Spinal cord (tissue), 10 donors: ENCODE data around the gene MBOAT1. TPM values are rescaled to one million over a fixed set of nuclear protein-coding genes. Genes with fewer than 3 reads are reported as not detected.
"Not testable (repeated sequence)": the region's sequence is repeated elsewhere in the genome, so short reads cannot be mapped to it uniquely, and the experiment has no call there.

Experiments
- DNase-seq, 6 donors: peaks; one replicate each; pipeline versions ENCODE4 v3.0.0 to v3.0.0-alpha.2; 2013 to 2015; ENCODE audit warnings: low spot score in 6 of 6, low read depth in 4 of 6
- H3K27ac ChIP-seq: one replicate; pipeline ENCODE4 v1.5.1; 2013; ENCODE audit warnings: low read depth, low read length, control low read depth
- H3K27me3 ChIP-seq: one replicate; pipeline ENCODE4 v1.6.1; 2013; ENCODE audit warnings: low read length; ENCODE audit not compliant: control insufficient read depth, insufficient read depth
- H3K36me3 ChIP-seq: one replicate; pipeline ENCODE4 v1.6.1; 2013; ENCODE audit warnings: low read length; ENCODE audit not compliant: control insufficient read depth, insufficient read depth
- H3K4me1 ChIP-seq: one replicate; pipeline ENCODE4 v1.6.1; 2013; ENCODE audit warnings: low read length; ENCODE audit not compliant: control insufficient read depth, insufficient read depth
- H3K4me3 ChIP-seq: one replicate; pipeline ENCODE4 v1.5.1; 2013; ENCODE audit warnings: low read depth, low read length, control low read depth
- H3K9me3 ChIP-seq: one replicate; pipeline ENCODE4 v1.6.1; 2013; ENCODE audit warnings: low read length; ENCODE audit not compliant: control insufficient read depth, insufficient read depth
- WGBS: methylation state at CpG from one replicate; pipeline ENCODE4 v1.1.5; 2013; ENCODE audit warnings: missing lambda C conversion rate; ENCODE audit not compliant: insufficient coverage; 5-methylcytosine and 5-hydroxymethylcytosine counted together
- polyA plus RNA-seq, 2 donors: library from polyadenylated mRNA; unstranded; fragments of 120-200 nt; gene quantifications; one replicate each; pipeline ENCODE4 v1.2.1, GENCODE V29; 2013; ENCODE audit not compliant: insufficient read length in 2 of 2
- total RNA-seq, 2 donors: library from RNA; depleted of rRNA in 1 of 2; stranded (reverse); fragments of 120-200 nt in 1 of 2; fragments of >200 nt in 1 of 2; gene quantifications; one replicate each; pipeline versions ENCODE4 v1.2.3 to v1.2.4, GENCODE V29; 2013 to 2014
- donor health status: healthy.

Gene MBOAT1
- total and polyA plus RNA-seq, 4 donors, result 2.5 to 18.5 (median 9.7) TPM

DNA sequence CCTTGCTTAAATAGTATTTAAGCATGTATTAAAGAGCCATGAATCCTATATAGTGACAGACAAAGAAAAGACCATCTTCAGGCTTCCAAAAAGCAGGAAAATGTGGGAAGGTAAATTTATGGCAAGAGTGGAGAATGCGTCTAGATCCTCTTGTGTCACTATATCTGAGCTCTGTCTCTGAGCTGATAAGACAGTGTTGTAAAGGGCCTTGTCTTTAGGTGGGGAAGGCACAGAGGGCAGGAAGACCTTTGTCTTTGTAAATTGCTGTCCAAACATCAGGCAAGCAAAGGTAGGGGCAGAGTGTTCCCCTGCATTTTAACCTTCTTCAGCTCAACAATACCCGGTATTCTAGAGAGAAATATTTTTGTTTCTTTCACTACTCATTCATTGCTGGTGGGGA is 33.9 kb upstream of the MBOAT1 start:
- no peak overlapping the region for H3K4me3 ChIP-seq
- H3K4me1 ChIP-seq, result no peaks in the 10 kb centered on the region
- no peak overlapping the region for H3K27ac ChIP-seq
- 70% methylated on average over 1 of the region's 2 CpGs for WGBS
- DNase-seq, result no peak
- no peaks in the 10 kb centered on the region for H3K36me3 ChIP-seq
- H3K27me3 ChIP-seq, result no peaks in the 10 kb centered on the region
- peaks cover 2% of the 10 kb centered on the region for H3K9me3 ChIP-seq

DNA sequence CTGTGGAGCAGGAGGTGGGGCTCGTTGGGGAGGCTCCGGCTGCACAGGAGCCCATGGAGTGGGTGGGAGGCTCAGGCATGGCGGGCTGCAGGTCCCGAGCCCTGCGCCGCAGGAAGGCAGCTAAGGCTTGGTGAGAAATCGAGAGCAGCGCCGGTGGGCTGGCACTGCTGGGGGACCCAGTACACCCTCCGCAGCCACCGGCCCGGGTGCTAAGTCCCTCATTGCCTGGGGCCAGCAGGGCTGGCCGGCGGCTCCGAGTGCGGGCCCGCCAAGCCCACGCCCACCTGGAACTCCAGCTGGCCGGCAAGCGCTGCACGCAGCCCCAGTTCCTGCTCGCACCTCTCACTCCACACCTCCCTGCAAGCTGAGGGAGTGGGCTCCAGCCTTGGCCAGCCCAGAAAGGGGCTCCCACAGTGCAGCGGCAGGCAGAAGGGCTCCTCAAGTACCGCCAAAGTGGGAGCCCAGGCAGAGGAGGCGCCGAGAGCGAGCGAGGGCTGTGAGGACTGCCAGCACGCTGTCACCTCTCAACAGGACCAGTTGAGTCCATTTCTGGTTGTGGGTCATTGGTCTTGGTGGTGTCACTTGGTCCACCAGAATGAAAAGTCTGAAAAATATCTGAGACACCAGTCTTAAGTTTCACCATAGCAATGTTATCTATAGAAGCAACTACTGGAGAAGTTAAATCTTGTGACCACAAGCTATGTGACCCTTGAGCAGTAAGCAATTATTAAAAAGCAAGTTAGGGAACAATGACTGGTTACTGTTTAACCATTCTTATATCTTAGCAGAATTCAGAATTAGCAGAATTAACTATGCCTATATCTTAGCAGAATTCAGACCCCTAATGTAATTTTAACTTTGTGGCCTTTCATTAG is 32.8 kb upstream of the MBOAT1 start:
- H3K9me3 ChIP-seq, H3K36me3 ChIP-seq, DNase-seq, H3K27me3 ChIP-seq, H3K27ac ChIP-seq, H3K4me1 ChIP-seq, H3K4me3 ChIP-seq: not testable (repeated sequence)
- WGBS, result 94% methylated on average over 28 of the region's 29 CpGs

GRCh38 chr6:20243288-20243687 is 31.0 kb upstream of the MBOAT1 start:
- Histone ChIP-seq H3K4me1 (no peaks in the 10 kb centered on the region), H3K9me3 (peaks cover 2% of the 10 kb centered on the region), H3K27me3 (no peaks in the 10 kb centered on the region), H3K27ac (no peak overlapping the region), H3K36me3 (no peaks in the 10 kb centered on the region), H3K4me3 (no peak overlapping the region)
- whole genome bisulfite sequencing, result no CpG with 5 or more reads among the region's 1 CpG
- DNase-seq, result no peak

DNA sequence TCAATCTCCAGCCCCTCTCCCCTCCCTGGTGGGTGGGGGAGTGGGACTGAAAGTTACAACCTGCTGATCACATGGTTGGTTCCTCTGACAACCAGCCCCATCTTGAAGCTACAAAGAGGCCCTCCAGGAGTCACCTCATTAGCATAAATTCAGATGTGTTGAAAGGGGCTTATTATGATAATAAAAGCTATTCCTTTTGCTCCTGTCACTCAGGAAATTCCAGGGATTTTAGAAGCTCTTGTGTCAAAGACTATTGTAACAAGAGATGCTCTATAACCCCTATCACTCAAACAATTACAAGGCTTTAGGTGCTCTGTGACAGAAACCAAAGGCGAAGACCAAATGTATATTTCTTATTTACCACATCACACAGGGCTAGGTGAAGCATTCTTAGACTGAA is 30.1 kb upstream of the MBOAT1 start:
- Histone ChIP-seq H3K4me1 (no peaks in the 10 kb centered on the region), H3K27me3 (no peaks in the 10 kb centered on the region), H3K36me3 (no peaks in the 10 kb centered on the region), H3K27ac (no peak overlapping the region), H3K9me3 (peaks cover 2% of the 10 kb centered on the region), H3K4me3 (no peak overlapping the region)
- WGBS, result no CpG with 5 or more reads among the region's 1 CpG
- DNase-seq, result no peak

DNA sequence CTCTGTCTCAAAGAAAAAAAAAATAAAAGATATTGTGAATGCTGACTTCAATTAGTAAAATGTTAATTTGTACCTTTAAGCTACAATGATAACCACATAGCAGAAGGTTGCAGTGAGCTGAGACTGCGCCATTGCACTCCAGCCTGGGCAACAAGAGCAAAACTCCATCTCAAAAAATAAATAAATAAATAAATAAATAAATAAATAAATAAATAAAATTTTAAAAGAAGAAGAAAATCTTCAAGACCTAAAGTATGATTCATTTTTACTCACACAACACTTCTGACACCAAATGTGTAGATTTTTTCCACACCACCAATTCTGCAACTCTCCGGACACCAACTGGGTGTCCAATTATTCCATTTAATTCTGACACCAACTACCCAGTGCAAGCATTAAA is 28.8 kb upstream of the MBOAT1 start:
- no peaks in the 10 kb centered on the region for H3K36me3 ChIP-seq
- H3K4me1 ChIP-seq, result no peaks in the 10 kb centered on the region
- no peak for DNase-seq
- H3K27ac ChIP-seq, result no peak overlapping the region
- no peak overlapping the region for H3K4me3 ChIP-seq
- H3K9me3 ChIP-seq, result peaks cover 2% of the 10 kb centered on the region
- no CpG with 5 or more reads among the region's 2 CpGs for WGBS
- H3K27me3 ChIP-seq, result no peaks in the 10 kb centered on the region

DNA sequence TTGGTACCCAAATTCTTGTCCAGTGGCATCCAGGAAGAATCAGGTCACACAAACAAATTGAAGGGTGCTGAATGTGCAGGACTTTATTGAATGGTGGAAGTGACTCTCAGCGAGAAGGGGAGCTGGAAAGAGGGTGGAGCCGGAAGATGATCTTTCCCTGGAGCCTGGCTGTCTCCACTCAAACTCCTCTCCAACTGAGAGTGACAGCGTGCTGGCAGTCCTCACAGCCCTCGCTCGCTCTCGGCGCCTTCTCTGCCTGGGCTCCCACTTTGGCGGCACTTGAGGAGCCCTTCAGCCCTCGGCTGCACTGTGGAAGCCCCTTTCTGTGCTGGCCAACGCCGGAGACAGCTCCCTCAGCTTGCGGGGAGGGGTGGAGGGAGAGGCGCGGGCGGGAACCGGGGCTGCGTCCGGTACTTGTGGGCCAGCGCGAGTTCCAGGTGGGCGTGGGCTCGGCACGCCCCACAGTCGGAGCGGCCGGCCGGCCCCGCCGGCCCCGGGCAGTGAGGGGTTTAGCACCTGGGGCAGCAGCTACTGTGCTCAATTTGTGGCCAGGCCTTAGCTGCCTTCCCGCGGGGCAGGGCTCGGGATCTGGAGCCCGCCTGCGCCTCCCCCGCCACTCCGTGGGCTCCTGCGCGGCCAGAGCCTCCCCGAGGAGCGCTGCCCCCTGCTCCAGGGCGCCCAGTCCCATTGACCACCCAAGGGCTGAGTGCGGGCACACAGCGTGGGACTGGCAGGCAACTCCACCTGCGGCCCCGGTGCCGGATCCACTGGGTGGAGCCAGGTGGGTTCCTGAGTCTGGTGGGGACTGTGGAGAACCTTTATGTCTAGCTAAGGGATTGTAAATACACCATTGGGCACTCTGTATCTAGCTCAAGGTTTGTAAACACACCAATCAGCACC is 26.7 kb upstream of the MBOAT1 start:
- WGBS, result 94% methylated on average over 45 of the region's 47 CpGs
- Histone ChIP-seq H3K4me1 (no peaks in the 10 kb centered on the region), H3K27ac (no peak overlapping the region), H3K4me3 (no peak overlapping the region), H3K36me3 (no peaks in the 10 kb centered on the region), H3K27me3 (no peaks in the 10 kb centered on the region), H3K9me3 (peaks cover 2% of the 10 kb centered on the region)
- DNase-seq, result no peak

GRCh38 chr6:20237677-20238460 is 25.6 kb upstream of the MBOAT1 start:
- 93% methylated on average over 5 of the region's 10 CpGs for WGBS
- Histone ChIP-seq H3K4me1 (no peaks in the 10 kb centered on the region), H3K27me3 (no peaks in the 10 kb centered on the region), H3K9me3 (no peaks in the 10 kb centered on the region), H3K27ac (no peak overlapping the region), H3K36me3 (no peaks in the 10 kb centered on the region), H3K4me3 (no peak overlapping the region)
- DNase-seq, result no peak

DNA sequence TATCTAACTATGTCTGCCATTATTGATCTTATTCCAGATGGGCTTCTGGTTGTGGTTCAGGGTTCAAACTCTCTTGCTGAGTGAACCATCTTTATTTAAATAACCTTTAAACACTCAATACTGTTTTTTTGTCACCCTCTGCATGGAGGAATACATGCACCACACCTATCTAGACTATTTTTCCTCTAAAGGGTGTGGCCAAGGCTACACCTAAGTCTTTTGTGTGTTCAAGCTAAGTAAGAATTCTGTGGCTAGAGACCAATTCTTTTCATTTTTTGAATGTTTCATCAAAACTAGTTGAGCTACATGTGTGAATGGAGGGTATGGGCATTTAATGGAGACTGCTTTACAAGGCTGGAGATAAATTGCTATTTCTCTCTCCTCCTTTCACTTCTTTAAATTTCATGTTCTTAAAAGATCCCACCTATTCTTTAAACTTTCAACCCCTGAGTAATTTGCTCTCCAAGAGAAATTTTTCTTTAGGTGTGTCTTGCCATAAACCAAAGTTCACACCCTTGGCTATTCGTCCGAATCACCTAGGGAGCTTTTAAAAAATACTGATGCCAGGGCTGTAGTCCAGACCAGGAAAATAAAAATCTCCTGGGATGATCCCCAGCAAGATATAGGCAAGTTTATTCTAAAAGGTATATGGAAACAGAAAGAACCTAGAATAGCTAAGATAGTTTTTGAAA is 24.8 kb upstream of the MBOAT1 start:
- no peaks in the 10 kb centered on the region for H3K4me1 ChIP-seq
- DNase-seq, result no peak
- no peaks in the 10 kb centered on the region for H3K36me3 ChIP-seq
- H3K4me3 ChIP-seq, result no peak overlapping the region
- H3K9me3 ChIP-seq, result no peaks in the 10 kb centered on the region
- no peak overlapping the region for H3K27ac ChIP-seq
- H3K27me3 ChIP-seq, result no peaks in the 10 kb centered on the region
- WGBS, result no CpG with 5 or more reads among the region's 2 CpGs

GRCh38 chr6:20236344-20236743 is 24.1 kb upstream of the MBOAT1 start:
- Histone ChIP-seq H3K27me3 (no peaks in the 10 kb centered on the region), H3K9me3 (no peaks in the 10 kb centered on the region), H3K4me1 (no peaks in the 10 kb centered on the region), H3K27ac (no peak overlapping the region), H3K4me3 (no peak overlapping the region), H3K36me3 (no peaks in the 10 kb centered on the region)
- DNase-seq, result no peak
- 83% methylated on average over 1 of the region's 3 CpGs for WGBS
